Ureter (tissue), 1 donor: ENCODE measurements around the gene C1orf21. TPM values are rescaled to one million over a fixed set of nuclear protein-coding genes. Genes with fewer than 3 reads are reported as not detected.

Experiments
- DNase-seq: peaks from one replicate; pipeline ENCODE4 v3.0.0-alpha.2; 2020; ENCODE audit warnings: low spot score
- total RNA-seq: library from RNA; stranded (reverse); gene quantifications from one replicate; pipeline ENCODE4 v1.2.4, GENCODE V29; 2023
- donor health status: DM: yes; HTN: yes; CAD: no.

The C1orf21 gene
- total RNA-seq, 1 donor from 2014 or later, result 83.6 TPM

- no peak for DNase-seq
Measured at GRCh38 chr1:184555665-184556641, 169.1 kb downstream of the C1orf21 start.

DNA sequence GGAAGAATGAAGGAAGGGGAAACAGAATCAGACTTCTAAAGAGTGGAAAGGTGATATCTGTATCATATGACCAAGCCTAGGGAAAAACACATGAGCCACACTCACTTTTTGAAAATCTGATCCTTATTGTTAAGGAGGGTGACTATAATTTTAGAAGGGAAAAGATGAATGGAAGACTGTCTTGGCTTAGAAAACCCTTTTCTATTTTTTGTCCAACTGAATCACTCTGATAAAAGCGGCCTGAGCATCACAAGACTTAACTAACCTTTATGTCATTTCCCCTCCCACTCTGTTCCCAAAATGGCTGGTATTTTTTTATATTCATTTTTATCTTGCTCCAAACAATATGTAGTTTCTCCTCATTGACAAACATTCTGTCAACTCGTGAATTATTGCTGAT, 169.8 kb downstream of the C1orf21 start:
- DNase-seq, result no peak

GRCh38 chr1:184557423-184558347, 170.9 kb downstream of the C1orf21 start:
- no peak for DNase-seq

- no peak for DNase-seq
Measured at GRCh38 chr1:184558691-184559090, 171.9 kb downstream of the C1orf21 start.

- DNase-seq, result no peak
Measured at GRCh38 chr1:184559117-184559713, 172.4 kb downstream of the C1orf21 start.

DNA sequence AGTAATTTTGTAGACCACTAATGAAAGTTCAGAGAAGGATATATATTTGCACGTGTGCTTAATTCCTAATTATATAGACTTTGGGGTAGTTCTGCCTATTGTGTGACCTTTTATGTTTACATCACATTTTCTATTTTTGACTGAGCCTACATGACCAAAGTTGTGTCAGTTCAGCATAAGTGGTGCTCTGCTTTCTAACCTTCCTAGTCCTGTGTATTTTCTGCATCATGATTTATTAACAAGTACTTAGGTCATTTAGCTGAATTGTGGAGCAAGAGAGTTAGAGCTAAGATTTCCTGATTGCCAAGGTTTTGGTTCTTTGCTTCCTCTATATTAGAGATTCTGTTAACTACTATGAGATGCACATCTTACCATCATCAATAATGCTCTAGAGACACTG, 176.0 kb downstream of the C1orf21 start:
- DNase-seq, result no peak

GRCh38 chr1:184563308-184563707, 176.5 kb downstream of the C1orf21 start:
- DNase-seq, result no peak

DNA sequence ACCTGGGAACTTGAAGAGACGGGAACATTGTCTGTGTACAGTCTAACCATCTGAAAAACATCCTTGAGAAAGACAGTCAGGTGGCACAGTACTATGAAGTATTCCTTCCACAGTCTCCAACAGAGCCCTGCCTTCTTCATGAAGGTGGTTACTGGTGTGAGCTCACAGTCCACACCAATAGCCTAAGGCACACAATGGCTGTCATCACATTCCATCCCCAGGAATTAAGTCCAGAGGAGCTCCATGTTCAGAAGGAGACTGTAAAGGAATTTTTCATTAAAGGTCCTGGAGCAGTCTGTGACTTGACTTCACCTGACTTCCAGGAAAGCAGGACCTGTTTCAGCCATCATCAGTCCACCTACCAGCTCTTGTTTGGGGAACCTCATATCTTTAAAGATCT, 180.2 kb downstream of the C1orf21 start:
- DNase-seq, result no peak

- DNase-seq, result no peak
Measured at GRCh38 chr1:184567637-184568036, 180.8 kb downstream of the C1orf21 start.

- no peak for DNase-seq
Measured at GRCh38 chr1:184568148-184568547, 181.3 kb downstream of the C1orf21 start.

GRCh38 chr1:184569106-184569505, 182.3 kb downstream of the C1orf21 start:
- no peak for DNase-seq

- no peak for DNase-seq
Measured at GRCh38 chr1:184574588-184574987, 187.8 kb downstream of the C1orf21 start.

- no peak for DNase-seq
Measured at GRCh38 chr1:184576822-184577221, 190.0 kb downstream of the C1orf21 start.

DNA sequence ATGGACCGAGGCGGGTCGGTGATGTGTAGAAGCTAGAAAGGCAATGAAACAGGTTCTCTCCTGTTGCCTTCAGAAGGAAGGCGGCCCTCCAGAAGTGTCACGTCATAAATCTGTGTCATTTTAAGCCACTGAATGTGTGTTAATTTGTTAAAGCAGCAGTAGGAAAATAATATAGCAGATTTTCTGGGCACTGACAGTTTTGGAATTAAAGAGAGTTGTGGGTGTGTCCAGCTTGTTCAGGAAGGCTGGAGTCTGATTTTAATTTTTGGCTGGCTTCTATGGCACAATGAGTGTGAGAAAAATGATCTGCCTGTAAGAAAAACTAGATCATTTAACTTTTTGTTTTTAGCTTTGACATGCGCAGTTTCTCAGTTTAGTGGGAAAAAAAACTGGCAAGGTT, 190.5 kb downstream of the C1orf21 start:
- DNase-seq, result no peak

DNA sequence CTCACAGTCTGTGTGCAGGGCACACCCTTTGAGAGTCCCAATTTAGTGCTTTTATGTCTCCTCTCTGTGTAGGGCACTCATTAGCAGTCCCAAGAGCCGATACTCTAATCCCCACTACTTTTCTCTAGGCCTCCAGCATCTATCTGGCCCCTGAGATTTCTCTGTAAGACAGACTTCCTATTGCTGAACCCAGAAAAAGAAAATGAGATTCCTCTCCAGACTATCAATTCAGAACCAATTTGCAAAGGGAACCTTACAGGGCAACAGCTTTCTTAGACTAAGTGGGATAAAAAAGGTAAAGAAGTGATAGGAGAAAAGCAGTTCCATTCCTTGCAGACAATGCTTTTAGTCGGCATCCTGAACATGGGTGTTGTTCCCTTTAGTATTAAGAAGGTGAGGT, 195.6 kb downstream of the C1orf21 start:
- no peak for DNase-seq

GRCh38 chr1:184583849-184584248, 197.0 kb downstream of the C1orf21 start:
- no peak for DNase-seq

GRCh38 chr1:184588701-184589100, 201.9 kb downstream of the C1orf21 start:
- DNase-seq, result no peak

DNA sequence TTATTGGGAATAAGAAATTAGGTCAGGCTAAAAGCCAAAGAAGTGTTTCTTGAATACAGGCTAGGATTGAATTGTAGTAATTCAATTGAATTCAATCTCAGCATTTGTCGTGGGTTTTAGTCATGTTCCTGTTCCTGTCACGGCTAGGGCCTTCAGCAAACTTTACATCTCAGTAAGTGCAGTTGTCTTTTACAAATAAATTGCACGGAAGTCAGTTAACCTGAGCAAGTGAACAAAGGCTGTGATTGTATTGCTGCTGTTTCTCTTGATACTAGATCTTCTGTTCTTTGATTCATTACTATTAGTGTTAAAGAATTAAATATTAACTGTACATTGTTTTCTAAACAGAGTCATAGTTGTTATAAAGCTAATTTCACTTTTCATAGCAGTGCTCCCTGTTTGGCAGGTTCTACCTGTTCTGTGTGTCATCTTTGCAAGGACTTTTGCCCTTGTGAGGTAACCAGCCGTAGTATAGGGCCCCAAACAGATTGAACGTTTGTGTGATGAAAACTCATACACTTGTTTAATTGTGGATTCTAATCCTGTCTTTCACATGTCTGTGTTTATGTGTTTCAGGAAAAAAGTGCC, 203.4 kb downstream of the C1orf21 start:
- peak; percentile 77 for DNase-seq

- no peak for DNase-seq
Measured at GRCh38 chr1:184593597-184593996, 206.8 kb downstream of the C1orf21 start.

DNA sequence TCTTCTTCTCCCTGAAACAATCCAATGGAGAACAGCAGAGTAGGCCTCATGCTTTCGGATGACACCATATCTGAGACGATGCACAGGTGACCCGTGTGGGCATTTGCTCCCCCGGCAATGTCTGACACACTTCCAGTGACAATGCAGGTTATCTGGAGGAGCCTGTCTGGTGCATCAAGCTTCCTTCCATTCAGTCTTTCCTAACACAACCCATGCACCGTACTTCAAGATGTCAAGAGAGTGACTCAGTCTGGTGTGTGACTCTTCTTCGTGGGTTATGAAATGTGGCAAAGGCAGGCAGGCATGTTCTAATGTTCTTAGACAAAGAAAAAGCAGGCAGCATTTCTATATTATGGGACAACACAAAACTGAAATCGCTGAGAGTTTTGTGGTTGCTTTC, 208.8 kb downstream of the C1orf21 start:
- no peak for DNase-seq

DNA sequence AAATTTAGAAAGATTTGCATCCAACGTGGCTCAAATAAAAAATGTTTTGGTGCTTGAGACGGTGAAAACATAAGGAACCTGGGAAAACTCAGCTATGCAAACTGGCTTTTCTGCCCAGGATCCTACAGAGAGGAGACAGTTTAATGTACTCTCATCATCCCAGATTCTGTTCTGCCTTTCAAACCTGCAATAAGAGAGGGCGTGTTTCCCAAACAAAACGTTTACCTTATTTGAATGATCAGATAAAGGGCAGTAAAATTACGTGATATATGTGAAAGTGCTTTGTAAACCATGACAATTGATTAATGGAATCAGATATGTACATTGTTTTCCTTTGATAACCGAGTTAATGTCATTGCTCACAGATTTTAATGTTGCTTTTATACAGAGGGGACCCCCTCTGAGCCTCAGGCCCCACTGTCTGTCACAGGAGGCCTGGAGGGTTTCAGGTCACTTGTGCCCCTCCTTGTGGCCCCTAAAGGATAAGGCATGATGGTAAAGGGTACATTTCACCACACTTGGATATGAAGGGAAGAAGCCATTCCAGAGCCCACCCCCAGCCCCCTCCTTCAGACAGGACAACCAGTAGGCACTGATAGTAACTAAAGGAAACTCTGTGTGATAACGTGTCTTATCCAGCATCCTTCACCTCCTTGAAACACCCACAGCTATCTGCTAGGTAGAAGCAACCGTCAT, 210.3 kb downstream of the C1orf21 start:
- DNase-seq, result no peak
